GM19395 (cell line): ENCODE results near the gene DDT.
"Not testable (repeated sequence)": the region's sequence is repeated elsewhere in the genome, so short reads cannot be mapped to it uniquely, and the experiment has no call there.

Experiments used
- ATAC-seq: cut with Tn5 transposase; IDR thresholded peaks from one replicate; pipeline ENCODE4 v1.9.1; 2021; ENCODE audit warnings: mild to moderate bottlenecking, moderate library complexity; ENCODE audit not compliant: unreplicated experiment

Gene DDT

GRCh38 chr22:23989583-23990244, 15.5 kb upstream of the DDT start:
- not testable (repeated sequence) for ATAC-seq

- not testable (repeated sequence) for ATAC-seq
These were observed 12.4 kb upstream of the DDT start for GRCh38 chr22:23986538-23987178.

GRCh38 chr22:23986089-23986488, 11.8 kb upstream of the DDT start:
- ATAC-seq = not testable (repeated sequence)

- ATAC-seq = no peak
These were observed 10.2 kb upstream of the DDT start for GRCh38 chr22:23984430-23984829.

- not testable (repeated sequence) for ATAC-seq
These were observed 6.3 kb upstream of the DDT start for GRCh38 chr22:23980567-23980966.

GRCh38 chr22:23979557-23980240, 5.5 kb upstream of the DDT start, which contains the start of gene GSTT2:
Gene GSTT2, plus strand, starts transcription at chr22:23980134.
- ATAC-seq = not testable (repeated sequence)

GRCh38 chr22:23977304-23977703, 3.1 kb upstream of the DDT start:
- not testable (repeated sequence) for ATAC-seq

GRCh38 chr22:23974836-23975352, 653 bp upstream of the DDT start:
- peak; percentile 30 for ATAC-seq

GRCh38 chr22:23971927-23972326, 2.3 kb downstream of the DDT start:
- not testable (repeated sequence) for ATAC-seq

- no peak for ATAC-seq
These were observed 3.3 kb downstream of the DDT start for GRCh38 chr22:23970816-23971486.

- no peak for ATAC-seq
These were observed 4.0 kb downstream of the DDT start for GRCh38 chr22:23970201-23970641.

- no peak for ATAC-seq
These were observed 5.2 kb downstream of the DDT start for GRCh38 chr22:23969071-23969470.

GRCh38 chr22:23966568-23966967, 7.7 kb downstream of the DDT start, which contains the start of gene DDTL:
Gene DDTL, plus strand, starts transcription at chr22:23966888. Its CDS starts 27 bp downstream, at chr22:23966915.
- ATAC-seq = peak; percentile 91

GRCh38 chr22:23966094-23966493, 8.1 kb downstream of the DDT start:
- peak; percentile 46 for ATAC-seq

- ATAC-seq = not testable (repeated sequence)
These were observed 13.0 kb downstream of the DDT start, which contains the start of gene GSTT2B for GRCh38 chr22:23961084-23961771. Gene GSTT2B, minus strand, starts transcription at chr22:23961195. Its CDS starts 64 bp downstream, at chr22:23961131.

- not testable (repeated sequence) for ATAC-seq
These were observed 17.8 kb downstream of the DDT start for GRCh38 chr22:23956301-23956900.

- not testable (repeated sequence) for ATAC-seq
These were observed 18.4 kb downstream of the DDT start for GRCh38 chr22:23955886-23956285.

GRCh38 chr22:23954991-23955305, 19.3 kb downstream of the DDT start:
- not testable (repeated sequence) for ATAC-seq

- ATAC-seq = not testable (repeated sequence)
These were observed 19.8 kb downstream of the DDT start for GRCh38 chr22:23954193-23954990.
